Hepatocyte (in vitro differentiated cells): ENCODE measurements around the gene HDHD3.

Experiments used
- CTCF ChIP-seq: fragments of 200-600 bp; sonication (generic); IDR thresholded peaks from 2 replicates; pipeline ENCODE4 v1.5.1; 2016; ENCODE audit warnings: antibody characterized with exemption, mild to moderate bottlenecking; ENCODE audit not compliant: poor library complexity
- EZH2 ChIP-seq: fragments of 200-600 bp; sonication (generic); IDR thresholded peaks from 2 replicates; pipeline ENCODE4 v1.6.1; 2016; ENCODE audit warnings: antibody characterized with exemption, mild to moderate bottlenecking, borderline replicate concordance

DNA sequence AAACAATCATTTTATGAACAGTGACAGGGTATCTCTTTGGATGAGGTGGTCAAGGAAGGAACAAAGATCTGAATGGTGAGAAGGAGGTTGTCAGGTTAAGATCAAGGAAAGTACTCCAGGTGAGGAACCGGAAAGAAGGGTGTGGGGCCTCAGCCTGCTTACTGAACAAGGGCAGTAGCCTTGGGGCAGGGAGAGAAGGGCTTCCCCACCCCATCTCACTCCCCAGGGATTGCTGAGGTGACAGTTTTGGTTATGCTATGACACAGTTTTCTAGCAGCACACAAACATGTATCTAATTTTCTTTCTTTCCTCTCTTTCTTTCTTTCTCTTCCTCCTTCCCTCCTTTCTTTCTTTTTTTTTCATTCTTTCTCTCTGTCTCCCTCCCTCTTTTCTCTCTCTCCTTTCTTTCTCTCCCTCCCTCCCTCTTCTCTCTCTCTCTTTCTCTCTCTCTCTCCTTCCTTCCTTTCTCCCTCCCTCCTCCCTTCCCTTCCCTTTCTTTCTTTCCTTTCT, 4.1 kb upstream of the HDHD3 start:
- no peak for TF ChIP-seq CTCF
- TF ChIP-seq EZH2, result no peak
